Activated naive CD4-positive, alpha-beta T cell treated with anti-CD3 and anti-CD28 coated beads, Interleukin-2, amount 50 U/mL, for 24 hours (primary cell): ENCODE results near the gene MSI2.

Experiments
- H3K27ac Mint-ChIP-seq: one replicate; pipeline ENCODE4 v1.8.0; 2021; ENCODE audit warnings: mild to moderate bottlenecking, mixed read lengths
- H3K27me3 Mint-ChIP-seq: one replicate; pipeline ENCODE4 v1.8.0; 2021; ENCODE audit warnings: mixed read lengths
- H3K36me3 Mint-ChIP-seq: one replicate; pipeline ENCODE4 v1.8.0; 2021; ENCODE audit warnings: mixed read lengths
- H3K4me1 Mint-ChIP-seq: one replicate; pipeline ENCODE4 v1.8.0; 2021; ENCODE audit warnings: mixed read lengths
- H3K4me3 Mint-ChIP-seq: one replicate; pipeline ENCODE4 v1.8.0; 2021; ENCODE audit warnings: mild to moderate bottlenecking, mixed read lengths
- H3K9me3 Mint-ChIP-seq: one replicate; pipeline ENCODE4 v1.8.0; 2021; ENCODE audit warnings: mixed read lengths

The MSI2 gene

DNA sequence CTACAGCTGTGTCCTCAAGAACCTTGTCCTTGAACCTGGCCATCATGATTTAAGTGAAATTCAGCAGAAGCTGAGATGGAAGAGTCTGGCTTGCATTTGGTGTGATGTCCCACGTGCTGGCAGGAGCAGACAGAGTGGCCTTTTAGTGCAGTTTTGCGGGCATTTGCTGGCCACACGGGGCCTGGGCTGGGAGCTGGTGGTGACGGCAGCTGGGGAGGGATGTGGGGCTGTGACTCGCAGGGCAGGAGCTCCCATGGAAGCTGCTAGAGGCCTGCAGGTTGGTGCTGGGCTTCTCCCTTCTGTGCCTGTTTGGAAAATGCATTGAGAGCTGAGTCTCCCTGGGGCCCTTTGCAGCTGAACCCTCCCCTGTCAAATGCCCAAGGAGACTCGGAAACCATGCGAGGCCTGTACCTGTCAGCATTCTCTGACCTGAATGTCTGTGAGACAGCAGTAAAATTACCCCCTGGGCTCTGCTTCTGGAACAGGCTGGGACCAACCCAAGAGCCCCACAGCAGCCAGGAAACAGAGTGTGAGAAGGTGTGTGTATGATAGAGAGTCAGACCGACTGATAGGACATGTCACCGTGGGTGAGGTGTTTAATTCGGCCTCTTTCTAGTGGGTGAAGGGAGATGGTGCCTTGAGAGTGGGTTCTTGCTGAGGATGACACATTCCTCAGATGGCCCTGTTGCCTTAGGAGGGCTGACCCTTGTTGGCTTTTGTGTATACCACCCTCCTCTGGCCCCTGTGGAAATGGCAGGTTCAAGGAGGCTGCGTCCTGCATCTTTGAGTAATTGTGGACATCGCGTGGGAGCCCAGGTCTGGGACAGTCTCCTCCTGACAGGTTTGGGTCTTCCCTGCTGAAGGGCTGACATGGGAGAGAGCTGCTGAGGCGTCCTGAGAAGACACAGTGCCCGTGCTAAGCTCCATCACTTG lies 145.5 kb downstream of the MSI2 start:
- no peaks in the 10 kb centered on the region for H3K9me3 Mint-ChIP-seq
- no peak overlapping the region for H3K27ac Mint-ChIP-seq
- no peak overlapping the region for H3K4me3 Mint-ChIP-seq
- peaks cover 13% of the 10 kb centered on the region for H3K36me3 Mint-ChIP-seq
- no peaks in the 10 kb centered on the region for H3K27me3 Mint-ChIP-seq
- peaks cover 41% of the 10 kb centered on the region for H3K4me1 Mint-ChIP-seq

DNA sequence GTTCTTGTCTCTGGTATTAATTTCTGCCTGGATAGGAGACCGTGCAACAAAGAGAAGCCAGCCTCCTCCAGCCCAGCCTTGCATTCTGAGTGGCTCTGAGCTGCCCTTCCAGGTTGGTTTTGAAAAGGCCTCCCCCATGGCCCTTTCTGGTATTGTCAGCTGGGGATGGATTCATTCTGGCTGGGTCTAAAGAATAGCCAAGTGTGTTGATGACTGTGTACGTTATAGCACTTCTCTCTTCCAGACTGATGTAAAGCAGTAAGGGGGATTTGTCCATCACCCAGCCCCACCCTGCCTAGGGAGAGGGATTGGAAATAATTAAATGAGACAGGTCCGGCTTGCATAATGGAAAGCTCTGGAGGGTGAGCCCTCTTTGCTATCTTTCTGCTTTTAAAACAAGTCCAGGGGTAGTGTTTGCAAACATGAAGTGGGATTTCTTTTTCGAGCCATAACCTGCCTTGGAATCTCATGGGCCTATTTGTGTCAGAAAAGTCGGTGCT lies 146.4 kb downstream of the MSI2 start:
- Mint-ChIP-seq H3K9me3 (no peaks in the 10 kb centered on the region), H3K4me3 (no peak overlapping the region), H3K4me1 (peaks cover 50% of the 10 kb centered on the region), H3K36me3 (peaks cover 13% of the 10 kb centered on the region), H3K27ac (no peak overlapping the region), H3K27me3 (no peaks in the 10 kb centered on the region)

DNA sequence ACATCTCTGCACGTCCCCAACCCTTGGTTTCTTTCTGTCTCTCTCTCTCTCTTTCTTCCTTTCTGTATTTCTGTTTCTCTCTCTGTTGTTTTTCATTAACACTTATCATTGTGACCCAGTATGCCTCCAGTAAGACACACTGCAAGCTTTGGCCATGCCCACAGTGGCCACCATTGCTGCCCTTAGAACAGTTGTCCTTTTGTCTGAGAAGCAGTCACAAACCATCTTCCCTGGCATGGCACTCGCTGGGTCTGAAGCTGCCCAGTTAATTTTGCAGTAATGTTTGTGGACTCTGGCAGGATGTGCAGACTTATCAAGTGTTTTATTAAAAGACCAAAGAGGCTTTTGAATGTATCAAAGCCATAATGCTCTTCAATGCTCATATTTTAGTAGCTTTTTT lies 146.9 kb downstream of the MSI2 start:
- Mint-ChIP-seq H3K4me1 (peaks cover 53% of the 10 kb centered on the region), H3K9me3 (no peaks in the 10 kb centered on the region), H3K4me3 (no peak overlapping the region), H3K36me3 (peaks cover 13% of the 10 kb centered on the region), H3K27ac (no peak overlapping the region), H3K27me3 (no peaks in the 10 kb centered on the region)

DNA sequence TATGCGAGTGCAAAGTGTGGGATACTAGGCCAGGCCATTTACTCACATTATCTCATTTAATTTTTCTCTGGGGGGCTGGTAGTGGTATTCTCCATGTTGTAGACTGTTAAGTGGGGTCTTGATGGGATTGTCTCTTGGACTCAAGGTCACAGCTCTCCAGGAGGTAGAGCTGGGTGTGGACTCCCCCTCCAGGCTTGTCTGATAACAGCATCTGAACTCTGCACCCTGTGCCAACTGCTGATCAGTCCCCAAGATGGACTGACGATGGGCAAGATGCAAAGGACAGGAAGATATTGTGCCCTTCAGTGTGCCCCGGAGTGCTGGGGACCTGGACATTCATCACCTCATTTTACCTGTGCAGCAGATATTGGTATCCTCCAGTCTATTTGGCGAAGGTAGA lies 147.8 kb downstream of the MSI2 start:
- no peaks in the 10 kb centered on the region for H3K9me3 Mint-ChIP-seq
- no peak overlapping the region for H3K27ac Mint-ChIP-seq
- no peaks in the 10 kb centered on the region for H3K27me3 Mint-ChIP-seq
- peaks cover 55% of the 10 kb centered on the region for H3K4me1 Mint-ChIP-seq
- peak overlapping the region; percentile 23 for H3K4me3 Mint-ChIP-seq
- H3K36me3 Mint-ChIP-seq, result peaks cover 13% of the 10 kb centered on the region

DNA sequence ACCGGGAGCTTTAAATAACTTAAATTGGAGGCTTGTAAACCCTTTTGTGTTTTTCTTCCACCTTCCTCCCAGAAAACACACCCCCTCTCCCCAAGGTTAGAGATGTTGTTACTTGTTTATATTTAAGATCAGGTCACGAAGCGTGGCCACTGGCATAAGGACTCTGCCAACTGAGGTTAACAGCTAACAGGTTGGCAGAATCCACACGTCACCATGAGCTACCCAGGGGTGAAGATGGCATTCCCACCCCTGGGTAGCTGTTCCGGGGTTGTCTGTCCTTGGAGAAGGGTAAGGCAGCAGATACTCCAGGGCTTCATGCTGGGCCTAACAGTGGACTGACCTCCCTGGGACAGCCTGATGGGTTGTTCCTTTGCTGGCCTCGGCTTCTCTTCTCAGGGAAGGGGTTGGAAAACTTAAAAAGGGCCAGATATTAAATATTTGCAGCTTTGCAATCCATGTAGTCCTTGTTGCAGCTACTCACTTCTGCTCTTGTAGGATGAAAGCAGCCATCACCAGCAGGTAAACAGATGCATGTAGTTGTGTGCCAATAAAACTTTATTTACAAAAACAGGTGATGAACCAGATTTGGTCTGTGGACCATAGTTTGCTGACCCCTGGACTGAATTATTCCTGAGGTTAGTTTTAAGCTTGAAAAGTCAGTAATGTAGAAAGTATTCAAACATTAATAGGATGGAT lies 148.6 kb downstream of the MSI2 start:
- Mint-ChIP-seq H3K9me3 (no peaks in the 10 kb centered on the region), H3K27me3 (no peaks in the 10 kb centered on the region), H3K4me3 (no peak overlapping the region), H3K36me3 (peaks cover 13% of the 10 kb centered on the region), H3K27ac (no peak overlapping the region), H3K4me1 (peaks cover 58% of the 10 kb centered on the region)

DNA sequence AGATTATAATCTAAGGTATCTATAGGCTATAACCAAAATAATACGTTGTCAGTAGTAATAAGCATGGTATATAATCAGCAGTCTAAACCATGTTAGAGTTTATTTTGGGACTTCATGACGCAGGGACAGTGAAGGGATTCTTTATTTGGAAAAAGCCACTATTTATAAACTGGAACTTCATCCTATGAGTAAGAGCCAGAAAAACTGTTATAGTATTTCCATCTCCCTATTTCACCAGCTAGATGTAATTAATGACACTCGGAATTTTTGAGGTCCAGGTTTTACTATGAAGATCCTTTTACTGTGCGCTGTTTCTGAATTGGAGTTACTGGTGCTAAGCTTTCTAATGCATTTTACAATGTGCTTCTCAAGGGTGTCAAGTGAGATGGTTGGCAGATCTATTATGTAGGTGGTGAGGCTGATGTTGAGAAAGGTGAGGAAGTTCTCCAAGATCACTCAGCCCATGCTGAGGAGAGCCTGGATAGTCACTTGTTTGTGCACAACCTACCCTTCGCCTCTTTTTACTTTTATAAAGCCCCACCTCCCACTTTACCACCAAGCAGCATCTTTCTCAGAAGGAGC lies 149.3 kb downstream of the MSI2 start:
- H3K36me3 Mint-ChIP-seq, result peaks cover 11% of the 10 kb centered on the region
- no peak overlapping the region for H3K4me3 Mint-ChIP-seq
- H3K27me3 Mint-ChIP-seq, result no peaks in the 10 kb centered on the region
- no peaks in the 10 kb centered on the region for H3K9me3 Mint-ChIP-seq
- peaks cover 58% of the 10 kb centered on the region for H3K4me1 Mint-ChIP-seq
- no peak overlapping the region for H3K27ac Mint-ChIP-seq

DNA sequence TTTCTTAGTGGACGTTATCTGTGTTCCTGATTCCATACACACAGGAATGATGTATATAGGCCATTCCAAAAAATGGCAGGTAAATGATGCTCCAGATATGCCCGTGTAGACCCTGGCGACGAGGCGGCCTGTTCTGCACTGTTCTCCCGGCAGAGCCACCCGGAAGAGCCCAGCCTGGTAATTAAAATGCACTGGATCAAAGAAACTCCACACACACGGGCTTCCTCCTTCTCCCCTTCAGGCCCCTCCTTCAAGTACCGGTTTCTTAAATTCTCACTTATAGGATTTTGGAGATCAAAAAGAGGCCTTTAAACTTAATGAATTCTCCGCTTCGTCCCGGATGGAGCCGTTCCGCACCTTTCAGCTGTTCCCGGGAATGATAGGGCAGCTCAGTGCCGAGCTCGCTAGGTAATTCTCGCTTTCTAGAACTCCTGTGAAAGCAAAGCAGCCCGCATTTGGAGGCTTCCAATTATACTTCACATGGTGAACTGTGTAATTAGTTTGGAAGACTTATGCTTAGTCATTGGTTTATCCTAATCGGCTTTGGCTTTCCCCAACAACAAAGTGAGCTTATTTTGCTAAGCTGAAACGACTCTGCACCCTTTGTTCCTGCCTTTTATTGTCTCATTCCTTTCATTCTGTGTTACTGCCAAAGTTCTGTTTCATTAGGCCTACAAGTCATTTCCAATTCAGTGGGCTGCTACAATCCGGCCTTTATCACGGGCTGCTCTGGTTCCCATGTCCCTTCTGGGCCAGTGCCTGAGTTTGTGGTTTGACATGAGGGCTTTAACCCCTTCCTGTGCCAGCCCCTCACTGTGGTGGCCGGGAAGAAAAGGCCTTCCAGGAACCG lies 150.0 kb downstream of the MSI2 start:
- H3K36me3 Mint-ChIP-seq, result peaks cover 11% of the 10 kb centered on the region
- peaks cover 58% of the 10 kb centered on the region for H3K4me1 Mint-ChIP-seq

DNA sequence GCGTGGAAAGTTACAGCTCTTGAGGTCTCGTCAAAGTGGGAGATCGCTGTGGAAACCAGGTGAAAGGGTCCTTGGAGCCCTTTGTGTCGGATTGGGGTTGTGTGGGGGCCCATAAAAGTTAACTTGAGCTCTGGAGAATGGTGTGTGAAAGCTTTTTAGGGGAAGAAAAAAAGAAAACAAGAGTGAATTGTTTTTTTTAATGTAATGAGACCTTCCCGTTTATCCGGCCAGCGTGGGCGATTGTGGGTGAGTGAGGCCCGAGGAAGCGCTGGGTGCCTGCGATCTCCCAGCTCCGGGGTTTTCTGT lies 150.6 kb downstream of the MSI2 start:
- Mint-ChIP-seq H3K4me3 (no peak overlapping the region), H3K27me3 (no peaks in the 10 kb centered on the region), H3K36me3 (peaks cover 9% of the 10 kb centered on the region), H3K27ac (no peak overlapping the region), H3K9me3 (no peaks in the 10 kb centered on the region), H3K4me1 (peaks cover 58% of the 10 kb centered on the region)

More for the DNA sequence above, 150.0 kb downstream of the MSI2 start:
- Mint-ChIP-seq H3K4me3 (no peak overlapping the region), H3K9me3 (no peaks in the 10 kb centered on the region), H3K27me3 (no peaks in the 10 kb centered on the region), H3K27ac (no peak overlapping the region)

DNA sequence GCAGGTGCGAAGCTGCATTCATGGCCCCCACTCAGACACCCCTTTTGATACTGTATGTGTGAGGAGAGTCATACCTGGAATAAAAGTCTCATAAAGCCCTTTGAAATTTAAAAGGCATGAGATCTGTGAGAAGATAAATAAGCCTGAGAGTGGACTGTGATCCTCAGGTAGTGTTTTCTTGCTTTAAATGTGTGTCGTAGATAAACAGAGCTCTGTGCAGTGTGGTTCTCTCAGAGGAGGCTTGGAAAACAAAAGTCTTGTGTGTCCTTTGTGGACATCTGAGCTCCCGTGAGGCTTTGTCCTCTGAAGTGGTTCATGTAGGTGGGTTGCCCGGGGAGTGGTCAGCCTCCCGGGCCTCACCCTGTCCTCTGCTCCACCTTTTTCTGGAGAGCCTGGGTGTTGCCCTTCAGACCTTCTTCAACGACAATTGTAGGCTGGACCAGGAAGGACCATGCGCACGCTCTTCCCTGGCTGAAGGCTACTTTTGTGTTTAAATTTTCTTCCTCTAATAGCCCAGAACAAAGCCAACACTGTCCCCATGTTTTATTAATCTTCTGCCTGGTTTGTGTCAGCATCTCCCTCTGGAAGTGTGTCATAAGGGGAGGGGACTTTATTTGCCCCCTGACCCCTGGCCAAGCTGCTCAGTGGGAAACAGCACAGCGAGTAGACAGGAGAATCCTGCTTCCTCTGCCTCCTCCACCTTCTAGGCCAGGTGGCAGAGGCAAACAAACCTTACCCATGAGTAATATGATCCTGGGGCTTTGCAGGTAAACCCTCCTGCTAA lies 151.2 kb downstream of the MSI2 start:
- Mint-ChIP-seq H3K4me3 (no peak overlapping the region), H3K9me3 (no peaks in the 10 kb centered on the region), H3K36me3 (peaks cover 9% of the 10 kb centered on the region), H3K27me3 (no peaks in the 10 kb centered on the region), H3K4me1 (peaks cover 58% of the 10 kb centered on the region), H3K27ac (peak overlapping the region; percentile 38)

DNA sequence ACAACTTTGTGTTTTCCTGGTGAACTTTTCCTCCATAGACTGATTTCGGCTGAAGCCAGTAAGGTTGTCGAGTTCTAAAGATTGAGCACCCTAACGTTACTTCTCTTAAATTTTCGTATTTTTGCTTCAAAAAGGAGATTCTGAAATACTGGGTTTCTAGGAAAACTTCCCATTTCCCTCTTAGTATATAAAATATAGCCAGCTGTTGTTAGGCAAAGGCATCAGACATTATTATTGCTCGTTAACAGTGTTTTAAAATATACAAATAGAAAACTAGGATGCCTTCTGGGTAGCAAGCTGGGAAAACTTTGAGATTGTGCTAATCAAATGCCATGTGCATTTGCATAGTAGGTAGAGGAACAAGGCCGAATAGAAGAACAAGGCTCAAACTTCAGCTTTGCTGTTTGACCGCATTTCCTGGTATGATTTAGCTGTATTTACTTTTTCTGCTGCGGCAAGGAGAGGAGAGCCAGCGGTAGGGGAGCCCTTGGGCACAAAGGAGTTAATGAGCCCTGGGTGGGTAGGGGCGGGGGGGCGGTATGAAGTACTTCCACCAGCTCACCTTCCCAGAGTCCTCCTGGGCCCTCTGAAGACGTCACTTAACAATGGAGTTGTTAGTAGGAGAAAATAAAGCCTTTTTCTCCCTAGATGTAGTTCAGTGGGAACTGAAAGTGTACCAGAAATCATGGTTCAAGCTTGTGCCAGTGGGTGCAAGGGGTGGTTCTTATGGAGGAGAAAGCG lies 151.9 kb downstream of the MSI2 start:
- H3K4me3 Mint-ChIP-seq, result peak overlapping the region; percentile 36
- H3K4me1 Mint-ChIP-seq, result peaks cover 59% of the 10 kb centered on the region
- peak overlapping the region; percentile 68 for H3K27ac Mint-ChIP-seq
- H3K27me3 Mint-ChIP-seq, result no peaks in the 10 kb centered on the region
- H3K36me3 Mint-ChIP-seq, result peaks cover 8% of the 10 kb centered on the region
- H3K9me3 Mint-ChIP-seq, result no peaks in the 10 kb centered on the region

DNA sequence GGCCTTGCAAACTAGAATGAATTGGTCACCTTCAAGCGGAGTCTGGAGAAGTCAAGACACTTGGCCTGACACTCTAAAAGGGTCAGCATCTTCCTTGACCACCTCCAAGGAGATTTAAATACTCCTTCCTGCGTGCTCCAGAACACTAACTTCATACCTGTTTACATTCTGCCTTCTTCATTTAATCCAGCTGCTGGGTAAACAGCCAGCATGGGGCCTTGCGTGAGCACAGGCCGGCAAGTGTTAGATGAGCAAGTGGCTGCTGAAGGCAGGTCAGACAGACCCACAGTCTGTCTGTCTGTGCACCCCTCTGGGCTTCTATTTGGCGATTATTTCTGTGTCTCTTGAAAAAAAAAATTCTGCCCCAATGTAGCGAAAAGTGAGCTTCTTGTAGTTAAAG lies 153.8 kb downstream of the MSI2 start:
- no peak overlapping the region for H3K27ac Mint-ChIP-seq

DNA sequence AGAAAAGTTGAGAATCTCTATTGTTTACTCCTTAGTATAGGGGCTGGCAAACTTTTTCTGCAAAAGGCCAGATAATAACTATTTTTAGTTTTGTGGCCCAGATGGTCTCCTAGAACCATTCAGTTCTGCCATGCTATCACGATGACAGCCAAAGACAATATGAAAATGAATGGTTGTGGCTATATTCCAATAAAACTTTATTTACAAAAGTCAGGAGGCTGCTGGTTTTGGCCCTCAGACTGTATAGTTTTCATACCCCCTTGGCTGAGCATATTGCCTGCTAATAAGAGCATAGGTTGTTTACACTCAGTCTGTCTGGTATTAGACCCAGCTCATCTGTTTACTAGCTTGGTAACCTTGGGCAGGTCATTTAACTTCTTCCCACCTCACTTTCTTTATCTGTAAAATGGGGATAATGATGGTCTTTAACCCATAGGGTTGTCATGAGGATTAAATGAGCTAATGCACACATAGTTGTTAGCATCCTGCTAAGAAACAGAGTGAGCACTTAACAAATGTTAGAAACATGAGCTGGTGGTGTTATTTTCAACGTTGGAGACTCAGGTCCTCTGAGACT lies 156.3 kb downstream of the MSI2 start:
- Mint-ChIP-seq H3K27me3 (no peaks in the 10 kb centered on the region), H3K4me1 (peaks cover 31% of the 10 kb centered on the region), H3K9me3 (no peaks in the 10 kb centered on the region), H3K27ac (no peak overlapping the region), H3K4me3 (no peak overlapping the region), H3K36me3 (peaks cover 10% of the 10 kb centered on the region)

More for the DNA sequence above, 153.8 kb downstream of the MSI2 start:
- peaks cover 10% of the 10 kb centered on the region for H3K36me3 Mint-ChIP-seq
- H3K27me3 Mint-ChIP-seq, result no peaks in the 10 kb centered on the region
- H3K9me3 Mint-ChIP-seq, result no peaks in the 10 kb centered on the region
- no peak overlapping the region for H3K4me3 Mint-ChIP-seq
- peaks cover 51% of the 10 kb centered on the region for H3K4me1 Mint-ChIP-seq

DNA sequence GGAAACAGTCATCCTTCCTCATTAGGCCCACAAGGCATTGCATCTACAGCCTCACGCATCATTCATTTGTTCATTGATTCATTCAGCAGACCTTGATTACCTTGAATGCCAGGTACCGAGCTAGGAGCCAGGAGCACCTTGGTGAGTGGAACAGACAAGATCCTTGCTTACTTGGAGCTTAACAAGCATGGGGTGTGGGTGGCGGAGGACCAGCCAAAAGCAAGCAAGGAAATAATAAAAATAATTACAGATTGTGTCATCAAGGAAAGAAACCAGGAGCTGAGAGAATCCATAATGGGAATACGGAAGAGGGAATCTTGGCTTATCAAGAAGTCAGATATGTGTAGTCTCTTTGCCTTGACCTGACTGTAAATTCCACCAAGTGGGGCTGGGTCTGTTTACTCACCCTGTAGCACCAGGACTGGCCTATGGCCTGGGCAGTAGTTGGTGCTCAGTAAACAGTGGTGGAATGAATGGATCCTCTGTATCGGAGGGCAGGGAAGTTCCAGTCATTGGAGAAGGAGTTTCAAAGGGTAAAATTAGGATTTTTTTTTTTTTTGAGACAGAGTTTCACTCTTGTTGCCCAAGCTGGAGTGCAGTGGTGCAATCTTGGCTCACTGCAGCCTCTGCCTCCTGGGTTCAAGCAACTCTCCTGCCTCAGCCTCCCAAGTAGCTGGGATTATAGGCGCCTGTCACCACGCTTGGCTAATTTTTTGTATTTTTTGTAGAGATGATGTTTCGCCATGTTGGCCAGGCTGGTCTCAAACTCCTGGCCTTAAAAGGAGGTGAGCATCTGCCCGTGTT lies 157.7 kb downstream of the MSI2 start:
- Mint-ChIP-seq H3K27me3 (no peaks in the 10 kb centered on the region), H3K27ac (no peak overlapping the region), H3K9me3 (no peaks in the 10 kb centered on the region), H3K36me3 (peaks cover 10% of the 10 kb centered on the region), H3K4me3 (no peak overlapping the region), H3K4me1 (peaks cover 16% of the 10 kb centered on the region)
